ENCODE data around the gene DIP2C.
"Not testable (repeated sequence)": the region's sequence is repeated elsewhere in the genome, so short reads cannot be mapped to it uniquely, and the experiment has no call there.

DIP2C gene

GRCh38 chr10:689452-690371, at the start of gene DIP2C:
Gene DIP2C, minus strand, starts transcription at chr10:689668. Its CDS starts 90 bp downstream, at chr10:689578.
- no peak for DNase-seq (ENCODE audit: low read depth)

DNA sequence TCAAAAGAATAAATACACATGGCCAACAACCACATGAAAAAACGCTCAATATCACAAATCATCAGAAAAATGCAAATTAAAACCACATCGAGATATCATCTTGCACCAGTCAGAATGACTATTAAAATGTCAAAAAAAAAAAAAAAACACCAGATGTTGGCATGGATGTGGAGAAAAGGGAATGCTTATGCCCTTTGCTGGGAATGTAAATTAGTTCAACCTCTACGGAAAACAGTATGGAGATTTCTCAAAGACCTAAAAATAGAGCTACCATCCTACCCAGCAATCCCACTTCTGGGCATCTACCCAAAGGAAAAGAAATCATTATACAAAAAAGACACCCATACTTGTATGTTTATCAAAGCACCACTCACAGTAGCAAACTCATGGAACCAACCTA, 45.0 kb upstream of the DIP2C start:
- no peak for DNase-seq (ENCODE audit: low read depth)

GRCh38 chr10:733086-733485, 43.6 kb upstream of the DIP2C start:
- DNase-seq (ENCODE audit: low read depth) = no peak

- DNase-seq (ENCODE audit: low read depth) = no peak
Observed at GRCh38 chr10:729213-729612, 39.7 kb upstream of the DIP2C start.

DNA sequence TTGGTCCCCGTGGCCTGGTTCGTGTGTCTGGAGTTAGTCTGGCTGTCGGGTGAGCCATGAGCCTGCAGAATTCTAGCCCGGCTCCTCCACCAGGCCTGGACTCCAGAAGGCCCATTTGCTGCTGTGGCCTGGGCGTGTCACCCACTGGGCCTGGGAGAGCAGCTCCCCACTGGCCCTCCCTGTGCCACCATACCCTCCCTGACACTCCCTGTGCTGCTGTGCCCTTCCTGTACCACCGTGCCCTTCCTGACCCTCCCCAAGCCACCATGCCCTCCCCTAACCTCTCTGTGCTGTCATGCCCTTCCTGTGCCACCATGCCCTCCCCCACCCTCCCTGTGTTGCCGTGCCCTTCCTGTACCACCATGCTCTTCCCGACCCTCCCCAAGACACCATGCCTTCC, 39.1 kb upstream of the DIP2C start:
- no peak for DNase-seq (ENCODE audit: low read depth)

- DNase-seq (ENCODE audit: low read depth) = no peak
Observed at GRCh38 chr10:727162-727790, 37.8 kb upstream of the DIP2C start.

GRCh38 chr10:725786-726185, 36.3 kb upstream of the DIP2C start:
- DNase-seq (ENCODE audit: low read depth) = no peak

GRCh38 chr10:725302-725701, 35.8 kb upstream of the DIP2C start:
- no peak for DNase-seq (ENCODE audit: low read depth)

- no peak for DNase-seq (ENCODE audit: low read depth)
Observed at GRCh38 chr10:723973-724372, 34.5 kb upstream of the DIP2C start.

GRCh38 chr10:722281-723060, 33.0 kb upstream of the DIP2C start:
- DNase-seq (ENCODE audit: low read depth) = no peak

DNA sequence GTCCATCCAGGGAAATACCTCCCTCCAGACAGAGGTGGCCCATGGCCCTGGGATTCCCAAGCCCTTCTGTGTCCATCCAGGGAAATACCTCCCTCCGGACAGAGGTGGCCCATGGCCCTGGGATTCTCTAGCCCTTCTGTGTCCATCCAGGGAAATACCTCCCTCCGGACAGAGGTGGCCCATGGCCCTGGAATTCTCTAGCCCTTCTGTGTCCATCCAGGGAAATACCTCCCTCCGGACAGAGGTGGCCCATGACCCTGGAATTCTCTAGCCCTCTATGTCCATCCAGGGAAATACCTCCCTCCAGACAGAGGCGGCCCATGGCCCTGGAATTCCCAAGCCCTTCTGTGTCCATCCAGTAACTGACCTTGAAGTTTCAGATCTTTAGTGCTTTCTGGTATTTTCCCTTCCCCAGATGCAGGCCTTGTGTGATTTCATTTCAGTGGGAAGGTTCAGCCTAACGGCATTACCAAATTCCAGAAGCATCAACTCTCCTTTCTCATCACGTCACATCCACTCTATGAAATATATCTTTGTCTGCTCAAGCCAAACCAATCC, 28.8 kb upstream of the DIP2C start:
- DNase-seq (ENCODE audit: low read depth) = no peak

DNA sequence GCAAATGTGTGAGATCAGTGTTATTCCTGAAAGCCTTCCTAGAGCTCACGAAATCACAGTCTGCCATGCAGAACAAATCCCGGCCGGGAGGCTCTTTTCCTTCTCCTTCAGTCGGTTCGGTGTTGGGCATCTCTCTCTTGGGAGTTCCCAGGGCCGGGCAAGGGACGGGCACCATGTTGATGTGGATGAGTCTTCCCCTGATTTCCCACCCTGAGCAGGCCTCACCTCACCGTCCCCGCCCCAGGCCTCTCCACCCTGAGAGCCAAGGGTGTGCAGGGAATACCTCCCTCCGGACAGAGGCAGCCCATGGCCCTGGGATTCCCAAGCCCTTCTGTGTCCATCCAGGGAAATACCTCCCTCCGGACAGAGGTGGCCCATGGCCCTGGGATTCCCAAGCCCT, 28.0 kb upstream of the DIP2C start:
- no peak for DNase-seq (ENCODE audit: low read depth)

DNA sequence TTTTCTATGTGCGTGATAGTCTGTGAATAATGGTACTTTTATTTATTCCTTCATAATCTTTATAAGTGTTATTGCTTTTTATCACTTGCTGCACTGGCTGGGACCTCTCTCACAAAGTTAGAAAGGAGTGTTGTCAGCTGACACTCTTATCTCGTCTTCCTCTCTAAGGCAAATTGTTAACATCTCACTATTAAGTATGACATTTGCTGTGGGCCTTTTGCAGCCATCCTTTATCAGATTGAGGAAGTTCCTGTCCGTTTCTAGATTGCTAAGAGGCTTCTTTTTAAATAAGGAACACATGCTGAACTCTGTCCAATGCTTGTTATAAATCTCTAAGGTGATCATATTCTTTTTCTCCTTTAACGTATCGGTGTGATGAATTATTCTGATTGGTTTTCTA, 27.4 kb upstream of the DIP2C start:
- DNase-seq (ENCODE audit: low read depth) = no peak

DNA sequence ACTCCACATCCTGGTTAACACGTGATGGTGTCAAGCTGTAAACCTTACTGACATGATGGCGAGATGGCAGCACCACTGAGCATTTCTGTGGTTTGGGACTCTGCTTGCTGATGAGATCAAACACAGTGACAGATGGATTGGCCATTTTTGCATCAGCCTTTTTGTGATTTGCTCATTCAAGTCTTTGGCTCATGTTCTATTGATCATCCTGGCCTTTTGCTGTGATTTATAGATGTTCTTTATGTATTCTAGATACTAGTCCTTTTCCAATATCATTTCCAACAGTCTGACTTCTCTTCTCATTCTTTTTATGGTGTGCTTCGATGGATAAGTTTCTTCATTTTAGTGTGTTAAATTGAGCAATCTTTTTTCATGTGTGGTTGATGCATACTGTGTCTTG, 24.7 kb upstream of the DIP2C start:
- no peak for DNase-seq (ENCODE audit: low read depth)

DNA sequence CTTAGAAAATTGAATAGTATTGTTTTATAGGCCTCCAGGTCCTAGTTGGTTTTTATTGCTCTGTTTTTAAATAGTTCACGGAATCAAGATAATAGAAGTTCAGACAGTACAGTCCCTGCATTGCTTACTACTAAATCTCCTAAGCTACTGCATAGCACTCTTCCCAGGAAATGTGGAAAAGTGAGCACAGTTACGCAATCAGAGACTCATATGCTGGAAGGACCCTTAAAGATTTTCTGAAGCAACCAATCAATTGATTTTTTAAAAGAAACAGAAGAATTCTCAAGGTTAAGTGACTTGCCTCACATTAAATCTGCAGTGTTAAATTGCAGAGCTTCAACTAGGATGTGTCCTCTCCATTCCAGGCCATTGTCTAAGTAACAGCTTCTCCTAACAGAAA, 23.1 kb upstream of the DIP2C start:
- DNase-seq (ENCODE audit: low read depth) = no peak

GRCh38 chr10:712089-712488, 22.6 kb upstream of the DIP2C start:
- DNase-seq (ENCODE audit: low read depth) = no peak

GRCh38 chr10:707861-708260, 18.4 kb upstream of the DIP2C start:
- DNase-seq (ENCODE audit: low read depth) = no peak

DNA sequence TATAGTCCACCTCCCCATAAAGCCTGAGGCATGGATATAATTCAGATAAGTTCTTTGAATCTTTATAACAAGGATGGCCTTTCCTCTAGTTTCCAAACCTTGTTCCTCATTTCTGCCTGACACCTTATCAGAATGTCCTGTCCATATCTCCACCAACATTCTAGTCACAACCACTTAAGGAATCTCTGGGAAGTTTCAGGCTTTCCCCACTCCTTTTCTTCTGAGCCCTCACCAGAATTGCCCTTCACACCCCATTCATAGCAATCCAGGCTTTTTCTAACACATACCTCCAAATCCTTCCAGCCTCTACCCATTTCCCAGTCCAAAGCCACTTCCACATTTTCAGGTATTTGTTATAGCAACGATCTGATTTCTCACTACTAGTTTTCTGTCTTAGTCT, 18.0 kb upstream of the DIP2C start:
- DNase-seq (ENCODE audit: low read depth) = no peak

DNA sequence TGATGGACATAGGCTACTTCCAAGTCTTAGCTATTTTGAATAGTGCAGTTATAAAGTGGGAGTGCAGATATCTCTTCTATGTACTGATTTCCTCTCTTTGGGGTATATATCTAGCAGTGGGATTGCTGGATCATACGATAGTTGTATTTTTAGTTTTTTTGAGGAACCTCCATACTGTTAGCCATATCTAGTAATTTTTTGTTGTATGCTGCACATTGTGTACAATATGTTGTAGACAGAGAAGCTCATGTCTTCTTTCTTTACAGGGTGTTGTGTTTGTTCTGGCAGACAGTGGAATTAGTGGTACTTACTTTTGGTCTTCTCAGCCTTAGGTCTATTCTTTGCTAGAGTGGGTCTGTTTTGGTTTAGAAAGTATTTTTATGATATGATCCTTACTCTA, 13.7 kb upstream of the DIP2C start:
- DNase-seq (ENCODE audit: low read depth) = no peak

DNA sequence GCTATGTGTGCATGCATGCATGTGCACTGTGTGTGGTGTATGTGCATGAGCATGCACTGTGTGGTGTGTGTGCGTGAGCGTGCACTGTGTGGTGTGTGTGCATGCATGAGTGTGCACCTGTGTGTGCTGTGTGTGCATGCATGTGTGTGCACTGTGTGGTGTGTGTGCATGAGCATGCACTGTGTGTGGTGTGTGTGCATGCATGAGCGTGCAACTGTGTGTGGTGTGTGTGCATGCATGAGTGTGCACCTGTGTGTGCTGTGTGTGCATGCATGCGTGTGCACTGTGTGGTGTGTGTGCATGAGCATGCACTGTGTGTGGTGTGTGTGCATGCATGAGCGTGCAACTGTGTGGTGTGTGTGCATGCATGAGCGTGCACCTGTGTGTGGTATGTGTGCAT, 10.7 kb upstream of the DIP2C start:
- not testable (repeated sequence) for DNase-seq (ENCODE audit: low read depth)

- DNase-seq (ENCODE audit: low read depth) = no peak
Observed at GRCh38 chr10:697097-697875, 7.8 kb upstream of the DIP2C start.

DNA sequence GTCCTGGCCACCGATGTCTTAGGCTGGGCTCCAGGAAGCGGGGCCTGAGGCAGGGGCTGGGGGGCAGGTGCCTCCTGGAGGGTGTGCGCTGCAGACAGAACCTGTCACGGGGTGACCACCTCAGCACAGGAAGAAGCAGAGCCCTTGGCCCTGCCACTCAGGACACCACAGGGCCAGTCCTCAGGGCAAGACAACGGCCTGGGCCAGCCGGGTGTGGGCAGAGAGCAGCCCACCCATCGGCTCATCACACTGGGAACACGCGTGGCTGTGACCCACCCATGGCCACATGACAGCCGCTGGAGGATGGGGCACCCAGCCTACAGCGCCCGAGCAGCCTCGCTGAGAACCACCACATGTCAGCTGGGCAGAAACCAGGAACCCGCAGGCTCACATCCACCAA, 5.9 kb upstream of the DIP2C start:
- DNase-seq (ENCODE audit: low read depth) = no peak
